GM06990 (cell line): ENCODE results near the gene NAT9.

Source experiments
- DNase-seq: peaks from one replicate; pipeline ENCODE4 v3.0.0-alpha.2; 2011; ENCODE audit not compliant: insufficient read length; ENCODE audit errors: extremely low read depth
- H3K27me3 ChIP-seq: replicated peaks from 2 replicates; pipeline ENCODE4 v1.6.0; 2011; ENCODE audit warnings: low read length; ENCODE audit not compliant: control insufficient read depth, insufficient read depth
- H3K36me3 ChIP-seq: 2 replicates; pipeline ENCODE4 v1.5.1; 2011; ENCODE audit warnings: low read length; ENCODE audit not compliant: control insufficient read depth, insufficient read depth
- H3K4me3 ChIP-seq: replicated peaks from 2 replicates; pipeline ENCODE4 v1.5.1; 2011; ENCODE audit warnings: low read depth, mild to moderate bottlenecking, control low read depth, low read length
- CTCF ChIP-seq: IDR thresholded peaks from 2 replicates; pipeline ENCODE4 v1.5.1; 2011; ENCODE audit warnings: low read length, control low read depth, mild to moderate bottlenecking, inconsistent platforms; ENCODE audit not compliant: insufficient read depth, poor library complexity, severe bottlenecking

Gene NAT9

DNA sequence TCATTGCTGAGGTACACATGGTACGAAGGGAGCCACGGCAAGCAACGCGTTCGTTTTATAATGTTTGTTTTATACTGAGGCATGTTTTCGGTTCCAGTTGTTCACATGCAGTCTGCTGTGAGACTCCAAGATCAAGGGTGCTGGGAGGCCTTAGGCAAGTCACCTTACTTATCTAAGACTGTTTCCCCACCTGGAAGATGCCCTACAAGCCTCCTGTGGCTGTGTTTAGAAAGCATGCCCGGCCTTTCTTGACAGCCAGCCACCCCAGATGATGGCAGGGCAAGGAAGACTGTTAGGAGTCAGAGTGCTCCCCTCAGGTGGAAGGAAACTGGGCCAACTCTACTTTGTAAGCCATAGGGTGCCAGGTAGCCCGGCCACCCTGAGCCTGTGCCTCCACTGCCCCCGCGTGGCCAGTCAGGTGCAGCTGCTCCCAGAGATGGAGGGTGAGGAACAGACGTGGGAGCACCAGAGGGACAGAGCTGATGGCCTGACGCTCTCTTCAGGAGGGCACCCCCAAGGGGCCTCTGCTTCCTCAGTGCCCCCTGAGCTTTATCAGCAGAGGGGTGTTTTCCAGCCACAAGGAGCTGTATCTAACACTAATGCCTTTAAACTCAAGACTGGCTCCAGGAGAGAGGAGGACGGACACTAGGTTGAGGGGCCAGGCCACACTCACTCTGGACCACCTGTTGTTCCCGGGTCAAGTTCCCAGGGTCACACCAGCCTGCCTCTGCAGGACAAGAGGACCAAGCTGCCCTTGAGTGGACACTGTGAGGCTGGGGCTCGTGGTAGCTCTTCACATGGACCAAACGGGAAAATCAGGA lies 5.4 kb downstream of the NAT9 start:
- DNase-seq = peak; percentile 56
- no peaks in the 10 kb centered on the region for H3K27me3 ChIP-seq
- peak; percentile 90 for TF ChIP-seq CTCF
- H3K4me3 ChIP-seq = no peak overlapping the region
- H3K36me3 ChIP-seq = peaks cover 30% of the 10 kb centered on the region

GRCh38 chr17:74769856-74770497 lies 6.2 kb downstream of the NAT9 start:
- H3K27me3 ChIP-seq = no peaks in the 10 kb centered on the region
- no peak for DNase-seq
- peaks cover 30% of the 10 kb centered on the region for H3K36me3 ChIP-seq
- no peak for TF ChIP-seq CTCF
- no peak overlapping the region for H3K4me3 ChIP-seq

GRCh38 chr17:74769266-74769855 lies 6.8 kb downstream of the NAT9 start:
- no peak for TF ChIP-seq CTCF
- Histone ChIP-seq H3K36me3 (peaks cover 30% of the 10 kb centered on the region), H3K4me3 (no peak overlapping the region), H3K27me3 (no peaks in the 10 kb centered on the region)
- DNase-seq = no peak

DNA sequence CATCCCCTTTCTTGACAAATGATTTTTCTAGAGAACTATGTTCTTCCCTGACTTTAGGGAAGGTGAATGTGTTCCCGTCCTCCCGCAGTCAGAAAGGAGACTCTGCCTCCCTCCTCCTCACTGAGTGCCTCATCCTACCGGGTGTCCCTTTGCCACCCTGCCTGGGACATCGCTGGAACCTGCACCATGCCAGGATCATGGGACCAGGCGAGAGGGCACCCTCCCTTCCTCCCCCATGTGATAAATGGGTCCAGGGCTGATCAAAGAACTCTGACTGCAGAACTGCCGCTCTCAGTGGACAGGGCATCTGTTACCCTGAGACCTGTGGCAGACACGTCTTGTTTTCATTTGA lies 7.4 kb downstream of the NAT9 start:
- Histone ChIP-seq H3K36me3 (peaks cover 29% of the 10 kb centered on the region), H3K27me3 (no peaks in the 10 kb centered on the region), H3K4me3 (no peak overlapping the region)
- DNase-seq = no peak
- no peak for TF ChIP-seq CTCF

DNA sequence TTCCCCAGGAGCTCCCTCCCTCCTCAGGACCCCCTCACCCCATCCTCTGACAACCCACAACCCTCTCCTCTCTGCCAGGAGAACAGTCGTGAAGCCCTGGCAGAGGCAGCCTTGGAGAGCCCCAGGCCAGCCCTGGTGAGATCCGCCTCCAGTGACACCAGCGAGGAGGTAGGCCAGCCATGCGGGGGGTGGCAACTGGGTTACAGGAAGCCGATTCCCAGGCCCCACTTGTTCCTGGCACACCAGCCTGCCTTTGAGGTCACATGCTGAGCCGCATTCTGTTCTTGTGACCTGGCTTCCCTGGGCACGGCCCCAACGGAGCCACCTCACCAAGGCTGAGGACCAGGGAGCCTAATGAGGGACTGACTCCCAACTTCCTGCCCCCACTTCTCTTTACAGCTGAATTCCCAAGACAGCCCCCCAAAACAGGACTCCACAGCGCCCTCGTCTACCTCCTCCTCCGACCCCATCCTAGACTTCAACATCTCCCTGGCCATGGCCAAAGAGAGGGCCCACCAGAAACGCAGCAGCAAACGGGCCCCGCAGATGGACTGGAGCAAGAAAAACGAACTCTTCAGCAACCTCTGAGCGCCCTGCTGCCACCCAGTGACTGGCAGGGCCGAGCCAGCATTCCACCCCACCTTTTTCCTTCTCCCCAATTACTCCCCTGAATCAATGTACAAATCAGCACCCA lies 7.9 kb downstream of the NAT9 start:
- peaks cover 27% of the 10 kb centered on the region for H3K36me3 ChIP-seq
- no peak for DNase-seq
- no peak for TF ChIP-seq CTCF
- H3K4me3 ChIP-seq = no peak overlapping the region
- H3K27me3 ChIP-seq = no peaks in the 10 kb centered on the region
